Fibroblast of villous mesenchyme (primary cell): Measurements from ENCODE around the gene FAM174B. TPM values are rescaled to one million over a fixed set of nuclear protein-coding genes. Genes with fewer than 3 reads are reported as not detected.

ENCODE experiments used
- DNase-seq: peaks from one replicate; pipeline ENCODE4 v3.0.0-alpha.2; 2010; ENCODE audit warnings: low read depth
- H3K4me3 ChIP-seq: 2 replicates; pipeline ENCODE4 v1.5.1; 2011; ENCODE audit warnings: low read depth, mild to moderate bottlenecking, low read length
- CTCF ChIP-seq: IDR thresholded peaks from 2 replicates; pipeline ENCODE4 v1.5.1; 2012; ENCODE audit warnings: low read depth, mild to moderate bottlenecking, low read length; ENCODE audit not compliant: insufficient read depth
- total RNA-seq: library from RNA; depleted of rRNA; stranded (reverse); fragments of >200 nt; gene quantifications from 2 replicates; pipeline ENCODE4 v1.2.3, GENCODE V29; 2012

The FAM174B gene
- total RNA-seq, 1 donor = 3.9 TPM

DNA sequence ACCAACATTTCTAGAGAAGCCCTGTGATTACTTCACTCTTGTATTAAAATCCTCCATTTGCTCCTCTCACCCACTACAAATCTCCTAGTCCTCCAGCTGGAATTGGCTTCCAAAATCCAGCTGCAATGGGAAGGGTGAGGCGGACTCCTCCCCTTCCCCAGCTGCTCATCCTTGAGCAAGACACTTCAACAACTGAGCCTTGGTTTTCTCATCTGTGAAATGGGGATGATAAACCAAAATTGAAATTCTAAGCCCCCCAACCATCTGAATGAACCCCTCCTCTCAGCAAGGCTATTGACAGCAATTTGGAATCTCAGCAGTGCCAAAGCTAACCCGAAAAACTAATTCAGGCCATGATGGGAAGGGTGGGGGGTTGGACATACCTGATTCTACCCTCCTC lies 9.4 kb downstream of the FAM174B start:
- no peak overlapping the region for H3K4me3 ChIP-seq
- no peak for DNase-seq
- no peak for TF ChIP-seq CTCF

- DNase-seq = no peak
- TF ChIP-seq CTCF = no peak
- no peak overlapping the region for H3K4me3 ChIP-seq
These were observed 9.8 kb downstream of the FAM174B start for GRCh38 chr15:92645731-92646130.

- peak; percentile 60 for DNase-seq
- TF ChIP-seq CTCF = no peak
These were observed 10.4 kb downstream of the FAM174B start for GRCh38 chr15:92645051-92645631.

DNA sequence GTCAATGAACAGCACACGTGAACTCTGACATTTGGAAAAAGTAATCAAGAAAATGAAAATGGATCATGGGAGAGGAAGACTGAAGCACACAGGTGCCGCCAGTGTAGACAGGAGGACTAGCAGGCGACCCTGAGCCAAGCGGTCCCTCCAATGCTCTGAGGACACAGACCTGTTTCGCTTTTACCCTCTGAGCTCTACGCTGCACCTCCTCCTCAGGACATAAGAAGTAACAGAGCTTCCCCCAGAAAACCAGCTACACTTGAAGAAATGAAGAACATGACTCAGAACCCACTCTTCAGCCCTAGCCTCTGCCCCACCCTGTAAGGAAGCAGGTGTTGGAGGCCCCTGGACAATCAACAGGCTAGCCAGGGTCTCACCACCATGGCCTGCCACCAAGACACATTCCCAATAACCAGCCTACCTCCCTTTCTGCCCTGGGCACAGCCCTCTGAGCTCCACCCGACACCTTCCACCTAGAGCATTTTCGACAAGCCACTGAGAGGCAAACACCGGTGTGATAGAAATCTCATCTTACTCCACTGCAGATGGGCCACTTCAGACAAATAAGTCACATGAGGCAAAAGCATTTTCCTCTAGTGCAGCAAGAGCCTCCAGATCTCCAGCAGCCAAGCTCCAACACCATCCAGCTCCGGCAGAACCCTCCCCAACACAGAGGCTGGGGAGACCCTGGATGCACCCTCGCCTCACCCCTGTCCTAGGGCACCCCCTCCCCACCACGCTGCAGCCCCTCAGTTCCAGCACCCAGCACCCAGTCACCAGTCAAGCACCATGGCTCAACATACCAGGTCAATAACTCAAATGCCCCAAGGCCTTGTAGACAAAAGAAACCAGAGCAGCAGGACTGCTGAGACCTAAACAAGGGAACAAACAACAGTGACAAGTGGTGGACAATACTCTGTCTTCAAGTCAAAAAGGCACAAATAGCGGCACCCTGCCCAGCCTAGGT lies 11.4 kb downstream of the FAM174B start:
- no peak overlapping the region for H3K4me3 ChIP-seq
- DNase-seq = no peak
- TF ChIP-seq CTCF = no peak

More at GRCh38 chr15:92645051-92645631, 10.4 kb downstream of the FAM174B start:
- no peak overlapping the region for H3K4me3 ChIP-seq

- DNase-seq = no peak
- H3K4me3 ChIP-seq = no peak overlapping the region
- no peak for TF ChIP-seq CTCF
These were observed 16.7 kb downstream of the FAM174B start for GRCh38 chr15:92638709-92639365.

- TF ChIP-seq CTCF = no peak
- DNase-seq = peak; percentile 64
These were observed 17.3 kb downstream of the FAM174B start for GRCh38 chr15:92638291-92638708.

More at GRCh38 chr15:92638291-92638708, 17.3 kb downstream of the FAM174B start:
- H3K4me3 ChIP-seq = no peak overlapping the region
